Measurements from ENCODE around the gene TIPARP.

GRCh38 chr3:156670652-156671051 lies 3.7 kb upstream of the TIPARP start:
- TF ChIP-seq POLR2AphosphoS5 (IDR thresholded peaks at IDR 0.05), result no peak
- TF ChIP-seq CTCF (IDR thresholded peaks at IDR 0.05), result no peak
- no peak for TF ChIP-seq POLR2A (IDR thresholded peaks at IDR 0.05)
